Frontal cortex (tissue), 4 donors: ENCODE results near the gene FBXW8. TPM values are rescaled to one million over a fixed set of nuclear protein-coding genes. Genes with fewer than 3 reads are reported as not detected.

Experiments
- DNase-seq, 2 donors: peaks; one replicate each; pipeline ENCODE4 v3.0.0; 2012; ENCODE audit warnings: low spot score in 2 of 2
- FAIRE-seq: peaks from 2 replicates; lab custom pipeline; 2012; peaks lifted over from hg19 to GRCh38; lab: Jason Lieb, UNC
- total RNA-seq: library from RNA; depleted of rRNA; stranded (reverse); fragments of >200 nt; gene quantifications from one replicate; pipeline ENCODE4 v1.2.3, GENCODE V29; 2014
- donor health status: control.
- donor health status: control.
- donor health status: control.

Gene FBXW8
- total RNA-seq, 1 donor from 2014 or later = 7.7 TPM

DNA sequence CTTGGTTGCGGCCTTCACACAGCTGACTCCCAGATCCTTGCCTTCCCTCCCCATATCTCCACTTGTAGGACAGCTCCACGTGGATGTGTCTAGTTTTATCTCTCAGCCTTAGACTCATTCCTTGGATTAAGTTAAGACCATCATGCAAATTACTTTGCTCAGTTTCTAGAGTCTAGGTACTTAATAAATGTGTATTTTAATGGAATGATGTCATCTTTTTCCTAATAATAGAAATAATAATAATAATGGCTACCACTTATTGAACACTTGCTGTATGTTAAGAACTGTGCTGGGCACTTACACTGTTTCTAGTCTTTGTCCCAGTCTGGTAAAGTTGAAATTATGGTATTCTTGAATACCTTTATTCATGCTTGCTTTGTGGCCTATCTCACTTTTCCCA lies 37.5 kb downstream of the FBXW8 start:
- FAIRE-seq = no peak
- DNase-seq = no peak

DNA sequence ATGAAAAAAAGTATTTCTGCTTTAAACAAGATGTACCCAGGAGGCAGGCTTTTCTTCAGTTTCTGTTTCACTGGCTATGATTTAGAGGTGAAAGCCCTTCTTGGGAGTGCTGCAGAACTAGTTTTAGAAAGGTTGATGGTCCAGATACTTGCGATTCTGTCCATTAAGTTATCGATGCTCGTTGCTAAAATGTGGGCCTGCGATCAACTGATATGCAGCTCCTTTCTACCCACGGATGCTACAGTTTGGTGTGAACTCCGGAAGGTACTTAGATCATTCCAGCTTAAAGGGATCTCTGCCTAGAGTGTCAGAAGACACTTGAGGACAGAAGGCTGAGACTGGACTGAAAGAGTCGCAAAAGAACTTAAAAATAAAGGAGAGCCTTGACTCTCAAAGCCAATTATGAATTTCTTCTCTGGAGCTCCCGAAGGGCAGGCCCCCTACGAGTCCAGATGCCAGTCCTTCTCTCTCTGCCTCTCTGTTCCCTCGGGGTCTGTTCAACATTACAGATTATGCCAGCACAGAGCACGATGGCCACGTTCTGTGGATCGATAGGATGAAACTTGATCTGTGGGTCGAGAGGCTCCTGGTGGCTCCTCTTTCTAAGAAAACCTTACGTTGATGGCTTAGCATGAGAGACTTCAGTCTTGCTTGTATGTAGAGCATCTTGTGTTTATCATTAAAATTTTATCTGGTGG lies 40.0 kb downstream of the FBXW8 start:
- FAIRE-seq (no peak), DNase-seq (no peak)

- DNase-seq (no peak), FAIRE-seq (no peak)
These were observed 44.1 kb downstream of the FBXW8 start for GRCh38 chr12:116954710-116955381.

GRCh38 chr12:116955382-116956021 lies 44.8 kb downstream of the FBXW8 start:
- DNase-seq = no peak
- FAIRE-seq = no peak

DNA sequence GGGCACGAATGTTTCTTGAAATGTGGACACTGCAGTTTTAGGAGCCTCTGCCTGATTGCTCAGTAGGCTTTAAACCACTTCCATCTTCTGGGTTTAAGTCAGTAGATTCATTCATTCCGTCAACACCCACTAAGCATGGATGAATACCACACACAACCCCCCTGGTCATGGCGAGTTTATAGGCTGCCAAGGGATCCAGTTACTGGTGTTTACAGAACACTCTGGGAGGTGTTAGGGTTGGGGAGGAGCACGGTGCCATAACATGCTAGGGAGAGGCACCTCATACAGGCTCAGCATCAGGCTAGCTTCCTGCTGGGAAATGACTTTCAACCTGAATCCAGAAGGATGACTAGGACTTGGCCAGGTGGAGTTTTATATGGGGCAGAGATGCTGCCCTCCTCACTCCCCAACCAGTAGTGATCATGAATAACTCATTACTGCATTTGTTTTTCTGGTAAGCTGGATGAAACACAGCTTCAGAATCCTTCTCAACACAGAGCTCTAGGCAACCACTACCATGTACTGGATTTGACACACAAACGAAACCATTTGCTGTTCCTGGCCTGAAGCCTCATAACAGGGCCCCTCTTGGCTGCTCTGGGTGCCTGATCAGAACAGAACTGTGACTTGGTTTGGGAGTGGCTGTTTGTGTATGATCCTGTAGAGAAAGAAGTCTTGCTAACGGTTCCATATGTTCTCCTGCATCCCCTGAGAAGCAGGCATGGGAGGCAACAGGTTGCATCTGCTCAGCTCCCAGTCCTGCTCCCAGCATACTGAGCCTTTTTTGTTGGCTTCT lies 47.9 kb downstream of the FBXW8 start:
- FAIRE-seq (no peak), DNase-seq (no peak)

DNA sequence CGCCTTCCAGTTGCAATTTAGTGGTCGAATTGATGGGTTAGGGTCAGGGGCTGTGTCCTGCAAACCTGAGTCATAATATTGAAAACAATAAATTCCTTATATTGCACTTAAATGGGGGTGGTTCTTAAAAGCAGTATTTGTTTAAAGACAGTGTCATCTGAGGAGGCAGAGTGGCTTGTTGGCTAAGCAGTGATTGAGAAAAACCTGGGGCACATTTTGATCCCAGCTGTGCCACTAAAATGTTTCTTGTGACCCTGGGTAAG lies 48.4 kb downstream of the FBXW8 start:
- FAIRE-seq = no peak
- DNase-seq = no peak

DNA sequence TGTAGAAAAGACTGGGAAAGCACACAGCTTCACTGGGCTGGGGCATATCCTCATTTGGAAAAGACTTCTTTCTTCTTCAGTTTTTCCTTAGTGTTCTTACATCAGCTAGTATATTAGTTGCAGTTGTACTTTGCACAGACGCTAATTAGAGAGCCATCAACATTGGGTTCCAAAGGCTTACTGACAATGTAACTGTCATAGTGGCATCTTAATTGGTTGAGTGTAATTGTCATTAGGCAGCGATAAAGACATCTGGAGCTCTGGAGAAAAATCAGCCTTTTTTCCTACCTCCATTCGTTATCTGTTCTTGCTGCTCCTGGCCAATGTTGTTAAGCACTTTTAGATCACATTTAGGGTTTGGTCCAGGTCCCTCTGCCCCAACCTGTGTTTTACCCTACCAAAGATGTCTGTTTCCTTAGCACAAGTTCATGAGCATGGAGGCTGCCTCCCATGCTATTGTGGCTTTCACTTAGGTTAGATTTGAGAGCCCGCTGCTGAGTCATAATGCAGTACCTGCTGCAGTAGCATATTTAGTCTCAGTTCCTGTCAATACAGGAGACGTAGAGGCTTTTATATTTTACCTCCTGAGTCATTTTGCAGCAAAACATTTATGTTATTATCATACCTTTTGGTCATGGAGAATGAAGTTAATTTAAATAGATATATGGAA lies 49.2 kb downstream of the FBXW8 start:
- FAIRE-seq (no peak), DNase-seq (no peak)

DNA sequence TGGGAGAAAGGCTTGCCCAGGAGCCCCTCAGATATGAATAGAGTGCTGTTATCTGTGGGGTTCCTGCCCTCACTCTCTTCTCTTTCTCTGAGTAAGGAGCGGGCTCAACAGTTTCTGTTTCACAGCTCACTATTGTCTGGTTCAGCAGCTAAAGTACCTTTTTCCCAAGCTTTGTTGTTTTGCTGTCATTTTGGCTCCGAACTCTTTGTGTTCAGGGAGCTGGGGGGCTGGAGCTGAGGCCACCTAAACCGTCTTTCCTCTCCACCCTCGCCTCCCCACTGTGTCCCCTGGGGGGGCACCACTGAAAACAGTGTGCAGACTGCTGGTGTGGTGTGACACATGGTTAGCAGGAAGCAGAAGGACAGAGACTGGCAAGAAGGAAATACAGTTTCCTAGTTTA lies 51.4 kb downstream of the FBXW8 start:
- FAIRE-seq (no peak), DNase-seq (no peak)

- no peak for DNase-seq
- FAIRE-seq = no peak
These were observed 52.1 kb downstream of the FBXW8 start for GRCh38 chr12:116962783-116963356.

- no peak for FAIRE-seq
These were observed 53.6 kb downstream of the FBXW8 start for GRCh38 chr12:116964054-116965050.

GRCh38 chr12:116968986-116969385 lies 58.2 kb downstream of the FBXW8 start:
- FAIRE-seq (no peak), DNase-seq (no peak)

More at GRCh38 chr12:116964054-116965050, 53.6 kb downstream of the FBXW8 start:
- no peak for DNase-seq

DNA sequence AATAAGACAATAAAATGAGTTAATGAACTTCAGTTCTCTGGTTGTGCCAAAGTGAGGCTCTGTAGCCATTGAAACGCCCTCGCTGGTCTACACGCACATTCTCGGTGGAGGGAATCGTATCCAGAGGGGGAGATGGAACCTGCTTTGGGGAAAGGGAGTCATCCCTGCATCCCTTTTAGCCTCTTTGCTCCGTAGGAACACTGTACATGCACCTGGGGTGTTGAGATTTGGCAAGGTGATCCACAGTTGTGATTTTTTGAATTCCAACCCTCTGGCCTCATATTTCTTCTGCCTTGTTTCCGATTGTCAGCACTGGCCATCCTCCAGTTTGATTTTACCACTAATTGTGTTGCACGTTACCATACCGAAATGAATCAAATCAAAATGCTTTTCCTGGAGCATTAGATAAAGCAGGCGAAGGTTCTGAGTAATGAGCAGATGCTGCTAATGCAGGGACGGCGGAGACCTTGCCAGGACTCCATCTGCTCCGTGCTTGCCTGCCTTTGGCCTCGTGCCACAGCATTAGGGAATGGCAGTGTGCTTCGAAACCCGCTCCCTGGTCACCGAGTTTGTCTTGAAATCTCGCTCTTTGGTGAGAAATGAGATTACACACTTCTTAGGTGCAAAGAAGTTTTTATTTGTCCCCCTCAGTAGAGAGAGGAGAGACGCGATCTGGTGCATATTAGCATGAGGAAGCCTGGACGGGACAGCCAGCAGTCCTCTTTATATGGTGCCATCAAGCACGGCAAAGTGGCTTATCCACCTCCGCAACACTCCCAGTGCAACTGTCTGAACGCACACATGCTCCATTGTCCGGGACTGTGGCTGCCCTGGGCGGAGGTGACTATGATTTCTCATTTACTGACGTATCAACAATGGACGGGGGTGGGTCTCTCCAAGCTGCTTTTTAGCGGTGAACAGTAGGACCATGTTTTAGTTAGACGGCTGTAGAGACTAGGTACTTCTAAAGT lies 59.1 kb downstream of the FBXW8 start:
- DNase-seq (no peak), FAIRE-seq (no peak)

GRCh38 chr12:116971222-116971621 lies 60.5 kb downstream of the FBXW8 start:
- no peak for DNase-seq
- FAIRE-seq = no peak

DNA sequence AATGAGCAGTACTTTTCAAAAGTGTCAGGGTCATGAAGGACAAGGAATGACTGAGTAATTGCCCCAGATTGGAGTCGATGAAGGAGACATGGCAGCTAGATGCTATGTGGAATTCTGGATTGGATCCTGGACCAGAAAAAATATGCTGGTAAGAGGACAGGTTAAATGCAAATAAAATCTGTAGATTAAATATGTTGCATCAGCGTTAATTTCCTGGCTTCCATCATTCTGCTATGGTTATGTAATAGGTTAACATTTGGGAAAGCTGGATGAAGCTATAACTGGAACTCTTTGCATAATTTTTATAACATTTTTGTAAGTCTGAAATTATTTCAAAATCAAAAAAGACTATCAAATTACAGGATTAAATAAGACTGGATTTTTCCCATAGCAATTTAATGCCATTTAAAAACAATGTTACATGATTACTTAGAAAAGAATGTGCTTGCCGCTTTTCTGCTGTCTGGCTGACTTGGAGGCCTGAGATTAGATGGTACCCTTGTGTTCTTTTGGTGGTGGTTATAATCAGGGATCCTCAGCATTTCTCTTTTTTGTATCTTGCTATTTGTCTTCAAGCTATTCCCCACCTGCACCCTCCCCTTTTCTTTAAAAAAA lies 65.1 kb downstream of the FBXW8 start:
- DNase-seq (no peak), FAIRE-seq (no peak)

GRCh38 chr12:116977465-116978380 lies 67.0 kb downstream of the FBXW8 start:
- DNase-seq (no peak), FAIRE-seq (no peak)
